Esophagus (tissue), 2 donors: ENCODE results near the gene MAPK4. TPM values are rescaled to one million over a fixed set of nuclear protein-coding genes. Genes with fewer than 3 reads are reported as not detected.
"Not testable (repeated sequence)": the region's sequence is repeated elsewhere in the genome, so short reads cannot be mapped to it uniquely, and the experiment has no call there.

ENCODE experiments used
- H3K27ac ChIP-seq, 2 donors: one replicate each; pipeline ENCODE4 v1.5.1; 2013; ENCODE audit warnings: low read depth in 2 of 2, mild to moderate bottlenecking in 2 of 2, inconsistent platforms in 1 of 2, low read length in 1 of 2, moderate library complexity in 1 of 2
- H3K27me3 ChIP-seq, 2 donors: one replicate each; pipeline ENCODE4 v1.6.1; 2013; ENCODE audit warnings: low read length in 2 of 2, control low read depth in 1 of 2, mild to moderate bottlenecking in 1 of 2; ENCODE audit not compliant: insufficient read depth in 2 of 2, control insufficient read depth in 1 of 2
- H3K36me3 ChIP-seq, 2 donors: one replicate each; pipeline ENCODE4 v1.6.1; 2013; ENCODE audit warnings: low read length in 1 of 2; ENCODE audit not compliant: control insufficient read depth in 2 of 2, insufficient read depth in 2 of 2
- H3K4me1 ChIP-seq, 2 donors: one replicate each; pipeline ENCODE4 v1.6.1; 2013; ENCODE audit warnings: low read length in 1 of 2; ENCODE audit not compliant: control insufficient read depth in 2 of 2, insufficient read depth in 2 of 2
- H3K4me3 ChIP-seq, 2 donors: one replicate each; pipeline ENCODE4 v1.5.1; 2013; ENCODE audit warnings: low read length in 2 of 2, mild to moderate bottlenecking in 2 of 2, low read depth in 1 of 2, moderate library complexity in 1 of 2
- H3K9me3 ChIP-seq, 2 donors: one replicate each; pipeline ENCODE4 v1.6.1; 2013; ENCODE audit warnings: mild to moderate bottlenecking in 2 of 2, low read depth in 1 of 2, low read length in 1 of 2, moderate library complexity in 1 of 2; ENCODE audit not compliant: control insufficient read depth in 2 of 2, insufficient read depth in 1 of 2
- WGBS, 2 donors: extraction: QIAGEN DNeasy Blood & Tissue Kit; methylation state at CpG; one replicate each; pipeline ENCODE4 v1.1.7; 2013; 5-methylcytosine and 5-hydroxymethylcytosine counted together
- polyA plus RNA-seq, 2 donors: library from polyadenylated mRNA; stranded (reverse); fragments of 200-250 nt; gene quantifications; one replicate each; pipeline ENCODE4 v1.2.3, GENCODE V29; 2013
- donor health status: healthy with polysubstance abuse.
- donor health status: Bipolar disorder and iron deficiency.

Gene MAPK4
- under 1 TPM; 0.16 to 0.65 TPM for polyA plus RNA-seq

- H3K27ac ChIP-seq: peak within 1 kb of the TSS; percentile 12 to 36
- 1% methylated on average over 64 to 109 of the region's 109 CpGs for WGBS, 2 donors
Observed at GRCh38 chr18:50559752-50560680, at the start of gene MAPK4. MAPK4 (plus strand) TSS chr18:50560087; CDS start chr18:50663959, 103,872 bp downstream.

GRCh38 chr18:50517277-50517676 is 42.6 kb upstream of the MAPK4 start:
- WGBS, 2 donors: 72 to 77% methylated on average over 5 of the region's 5 CpGs

More at GRCh38 chr18:50559752-50560680, at the start of gene MAPK4:
- peaks cover 5 to 8% of the 10 kb centered on the region in 2 donors for H3K4me1 ChIP-seq
- H3K9me3 ChIP-seq: no peaks in the 10 kb centered on the region
- peak within 1 kb of the TSS; percentile 49 to 59 for H3K4me3 ChIP-seq
- no peaks in the 10 kb centered on the region for H3K36me3 ChIP-seq
- peaks cover 0 to 4% of the 10 kb centered on the region in 2 donors for H3K27me3 ChIP-seq

GRCh38 chr18:50518787-50519546 is 40.9 kb upstream of the MAPK4 start:
- WGBS, 2 donors: 44 to 62% methylated on average over 4 of the region's 4 CpGs
- Histone ChIP-seq H3K9me3 (no peaks in the 10 kb centered on the region), H3K4me1 (no peaks in the 10 kb centered on the region), H3K27me3 (no peaks in the 10 kb centered on the region), H3K27ac (no peak overlapping the region), H3K36me3 (no peaks in the 10 kb centered on the region), H3K4me3 (no peak overlapping the region)

More at GRCh38 chr18:50517277-50517676, 42.6 kb upstream of the MAPK4 start:
- not testable (repeated sequence) for H3K4me1 ChIP-seq, H3K4me3 ChIP-seq, H3K9me3 ChIP-seq, H3K36me3 ChIP-seq, H3K27me3 ChIP-seq, H3K27ac ChIP-seq

GRCh38 chr18:50523165-50523564 is 36.7 kb upstream of the MAPK4 start:
- Histone ChIP-seq H3K27me3 (no peaks in the 10 kb centered on the region), H3K4me1 (no peaks in the 10 kb centered on the region), H3K36me3 (no peaks in the 10 kb centered on the region), H3K9me3 (no peaks in the 10 kb centered on the region), H3K27ac (no peak overlapping the region), H3K4me3 (no peak overlapping the region)
- 85 to 86% methylated on average over 6 of the region's 6 CpGs for WGBS, 2 donors

GRCh38 chr18:50527636-50528307 is 32.1 kb upstream of the MAPK4 start:
- no peak overlapping the region for H3K4me3 ChIP-seq
- no peaks in the 10 kb centered on the region for H3K36me3 ChIP-seq
- WGBS, 2 donors: 62 to 77% methylated on average over 3 of the region's 3 CpGs
- H3K4me1 ChIP-seq: no peaks in the 10 kb centered on the region
- peaks cover 0 to under 1% of the 10 kb centered on the region in 2 donors for H3K9me3 ChIP-seq
- H3K27me3 ChIP-seq: no peaks in the 10 kb centered on the region
- no peak overlapping the region for H3K27ac ChIP-seq

- Histone ChIP-seq H3K27ac (no peak overlapping the region), H3K36me3 (no peaks in the 10 kb centered on the region), H3K9me3 (peaks cover 0 to 2% of the 10 kb centered on the region in 2 donors), H3K4me1 (no peaks in the 10 kb centered on the region), H3K4me3 (no peak overlapping the region), H3K27me3 (no peaks in the 10 kb centered on the region)
- 84 to 89% methylated on average over 5 of the region's 5 CpGs for WGBS, 2 donors
Observed at GRCh38 chr18:50528806-50529205, 31.1 kb upstream of the MAPK4 start.

- not testable (repeated sequence) for H3K27ac ChIP-seq, H3K27me3 ChIP-seq, H3K9me3 ChIP-seq, H3K4me1 ChIP-seq, H3K4me3 ChIP-seq, H3K36me3 ChIP-seq
- WGBS, 2 donors: 80% methylated on average over 2 of the region's 2 CpGs
Observed at GRCh38 chr18:50533822-50534221, 26.1 kb upstream of the MAPK4 start.

- not testable (repeated sequence) for H3K4me3 ChIP-seq, H3K36me3 ChIP-seq, H3K4me1 ChIP-seq, H3K27ac ChIP-seq, H3K27me3 ChIP-seq, H3K9me3 ChIP-seq
- WGBS, 2 donors: 87 to 89% methylated on average over 4 of the region's 4 CpGs
Observed at GRCh38 chr18:50544476-50544875, 15.4 kb upstream of the MAPK4 start.

GRCh38 chr18:50545936-50546335 is 14.0 kb upstream of the MAPK4 start:
- no peak overlapping the region for H3K27ac ChIP-seq
- no peaks in the 10 kb centered on the region for H3K9me3 ChIP-seq
- WGBS, 2 donors: 86 to 88% methylated on average over 19 of the region's 19 CpGs
- no peaks in the 10 kb centered on the region for H3K4me1 ChIP-seq
- no peaks in the 10 kb centered on the region for H3K27me3 ChIP-seq
- H3K36me3 ChIP-seq: no peaks in the 10 kb centered on the region
- no peak overlapping the region for H3K4me3 ChIP-seq
